ENCODE measurements around the gene OPCML.

The OPCML gene

DNA sequence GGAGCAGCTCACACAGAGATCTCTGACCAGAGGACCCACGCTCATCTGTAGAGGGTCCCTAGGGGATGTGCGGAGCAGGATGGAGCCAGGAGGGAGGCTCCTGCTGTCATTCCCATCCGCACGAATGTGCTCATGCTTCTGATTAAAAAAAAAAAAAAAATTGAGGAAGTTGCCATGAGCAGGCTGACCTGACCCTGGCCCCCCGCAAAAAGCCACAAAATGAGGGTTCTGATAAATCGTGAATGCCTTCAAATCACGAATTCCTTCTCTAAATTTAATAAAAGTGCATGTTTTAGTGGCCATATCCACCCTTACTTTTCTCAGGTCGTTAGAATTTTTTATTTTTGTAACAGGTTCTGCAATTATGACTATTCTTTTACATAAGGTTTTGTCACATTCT lies 378.2 kb downstream of the OPCML start:
- Histone ChIP-seq H3K27me3 (ENCODE audit: insufficient read depth, poor library complexity, severe bottlenecking) (no peaks in the 10 kb centered on the region), H3K4me3 (replicated peaks; ENCODE audit: insufficient read depth, low read length) (no peak overlapping the region), H3K27ac (replicated peaks) (no peak overlapping the region)
- TF ChIP-seq GABPA (IDR thresholded peaks at IDR 0.05; ENCODE audit: low read depth) = no peak
- TF ChIP-seq REST (IDR thresholded peaks at IDR 0.05; ENCODE audit: insufficient replicate concordance, low read depth) = no peak
- no peak for TF ChIP-seq SPI1 (IDR thresholded peaks at IDR 0.05; ENCODE audit: borderline replicate concordance, low read depth)
- TF ChIP-seq CTCF (IDR thresholded peaks at IDR 0.05; ENCODE audit: insufficient read depth, low read length) = no peak
- no peak for TF ChIP-seq POLR2AphosphoS5 (IDR thresholded peaks at IDR 0.05; ENCODE audit: low read depth)
- DNase-seq (ENCODE audit: low read depth in 1 of 2, low spot score in 1 of 2) = no peak

GRCh38 chr11:133153031-133153430 lies 379.3 kb downstream of the OPCML start:
- Histone ChIP-seq H3K27ac (replicated peaks) (no peak overlapping the region), H3K27me3 (ENCODE audit: insufficient read depth, poor library complexity, severe bottlenecking) (no peaks in the 10 kb centered on the region), H3K4me3 (replicated peaks; ENCODE audit: insufficient read depth, low read length) (no peak overlapping the region)
- TF ChIP-seq POLR2AphosphoS5 (IDR thresholded peaks at IDR 0.05; ENCODE audit: low read depth) (no peak), CTCF (IDR thresholded peaks at IDR 0.05; ENCODE audit: insufficient read depth, low read length) (no peak), SPI1 (IDR thresholded peaks at IDR 0.05; ENCODE audit: borderline replicate concordance, low read depth) (no peak), REST (IDR thresholded peaks at IDR 0.05; ENCODE audit: insufficient replicate concordance, low read depth) (no peak), GABPA (IDR thresholded peaks at IDR 0.05; ENCODE audit: low read depth) (no peak)
- DNase-seq (ENCODE audit: low read depth in 1 of 2, low spot score in 1 of 2) = no peak

DNA sequence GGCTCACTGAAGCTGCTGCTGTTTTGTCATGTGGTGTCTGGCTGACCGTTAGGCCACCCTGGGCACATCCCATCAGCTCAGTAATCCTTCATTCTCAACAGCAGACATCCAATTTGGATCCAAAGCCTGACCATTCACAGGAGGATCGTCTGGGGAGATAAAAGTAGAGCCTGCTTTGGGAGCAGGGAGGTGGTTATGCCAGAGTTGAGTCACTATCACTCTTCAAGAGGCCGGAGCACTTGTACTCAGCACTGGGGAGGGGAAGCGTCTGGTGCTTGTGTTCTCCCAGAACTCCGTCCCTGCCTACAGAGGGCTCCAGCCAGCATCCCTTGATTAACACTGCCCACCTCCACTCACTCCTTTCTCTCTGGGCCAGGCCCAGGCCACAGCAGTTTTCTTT lies 382.6 kb downstream of the OPCML start:
- no peak overlapping the region for H3K27ac ChIP-seq (replicated peaks)
- no peak overlapping the region for H3K4me3 ChIP-seq (replicated peaks; ENCODE audit: insufficient read depth, low read length)
- H3K27me3 ChIP-seq (ENCODE audit: insufficient read depth, poor library complexity, severe bottlenecking) = no peaks in the 10 kb centered on the region
- TF ChIP-seq GABPA (IDR thresholded peaks at IDR 0.05; ENCODE audit: low read depth) (no peak), POLR2AphosphoS5 (IDR thresholded peaks at IDR 0.05; ENCODE audit: low read depth) (no peak), CTCF (IDR thresholded peaks at IDR 0.05; ENCODE audit: insufficient read depth, low read length) (no peak), SPI1 (IDR thresholded peaks at IDR 0.05; ENCODE audit: borderline replicate concordance, low read depth) (no peak), REST (IDR thresholded peaks at IDR 0.05; ENCODE audit: insufficient replicate concordance, low read depth) (no peak)
- no peak for DNase-seq (ENCODE audit: low read depth in 1 of 2, low spot score in 1 of 2)

Data from HL-60 (cell line).